ENCODE results near the gene SERPINE2.

DNA sequence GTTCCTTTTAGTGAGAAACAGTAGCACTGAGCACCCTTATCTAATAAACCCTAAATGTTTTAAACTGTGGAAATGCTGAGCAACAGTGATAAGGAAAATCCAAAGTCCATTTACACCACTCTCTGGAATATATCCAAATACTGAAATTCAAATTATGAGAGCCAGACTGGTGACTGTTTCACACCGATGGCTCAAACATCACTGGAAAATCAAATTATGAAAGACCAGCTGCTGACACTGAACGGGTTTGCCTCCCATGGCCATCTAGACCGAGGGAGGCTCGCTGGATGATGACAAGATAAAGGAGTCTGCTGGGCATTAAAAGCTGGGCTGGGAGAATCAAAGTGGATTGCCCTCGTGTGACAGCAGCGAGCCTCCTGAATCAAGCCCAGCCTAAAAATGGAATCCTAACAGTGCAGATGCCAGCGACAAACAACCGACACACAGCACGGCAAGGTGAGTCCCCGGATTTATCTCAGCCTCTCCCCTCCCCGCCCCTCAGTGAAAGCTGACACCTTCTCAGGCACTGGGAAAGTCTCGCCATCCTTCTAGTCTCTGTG, 30.3 kb downstream of the SERPINE2 start:
- TF ChIP-seq POLR2A (IDR thresholded peaks at IDR 0.05), result no peak
- TF ChIP-seq, protein P1, sequence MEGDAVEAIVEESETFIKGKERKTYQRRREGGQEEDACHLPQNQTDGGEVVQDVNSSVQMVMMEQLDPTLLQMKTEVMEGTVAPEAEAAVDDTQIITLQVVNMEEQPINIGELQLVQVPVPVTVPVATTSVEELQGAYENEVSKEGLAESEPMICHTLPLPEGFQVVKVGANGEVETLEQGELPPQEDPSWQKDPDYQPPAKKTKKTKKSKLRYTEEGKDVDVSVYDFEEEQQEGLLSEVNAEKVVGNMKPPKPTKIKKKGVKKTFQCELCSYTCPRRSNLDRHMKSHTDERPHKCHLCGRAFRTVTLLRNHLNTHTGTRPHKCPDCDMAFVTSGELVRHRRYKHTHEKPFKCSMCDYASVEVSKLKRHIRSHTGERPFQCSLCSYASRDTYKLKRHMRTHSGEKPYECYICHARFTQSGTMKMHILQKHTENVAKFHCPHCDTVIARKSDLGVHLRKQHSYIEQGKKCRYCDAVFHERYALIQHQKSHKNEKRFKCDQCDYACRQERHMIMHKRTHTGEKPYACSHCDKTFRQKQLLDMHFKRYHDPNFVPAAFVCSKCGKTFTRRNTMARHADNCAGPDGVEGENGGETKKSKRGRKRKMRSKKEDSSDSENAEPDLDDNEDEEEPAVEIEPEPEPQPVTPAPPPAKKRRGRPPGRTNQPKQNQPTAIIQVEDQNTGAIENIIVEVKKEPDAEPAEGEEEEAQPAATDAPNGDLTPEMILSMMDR (IDR thresholded peaks at IDR 0.05 in 8 of 11, conservative IDR thresholded peaks at IDR 0.05 in 3 of 11), result no peak
